Measurements from ENCODE around the gene BRPF3. TPM values are rescaled to one million over a fixed set of nuclear protein-coding genes. Genes with fewer than 3 reads are reported as not detected.

BRPF3 gene
- total and polyA plus RNA-seq, 9 of the 15 experiments (the other 6 are each of a cell fraction or from before 2014, with no cell fraction given): 2.2 to 19.3 (median 8.0) TPM

- TF ChIP-seq FOXK1 (CRISPR knock-in tag; IDR thresholded peaks at IDR 0.05; ENCODE audit: borderline replicate concordance): no peak
- no peak for TF ChIP-seq BRF1 (IDR thresholded peaks at IDR 0.05; ENCODE audit: borderline replicate concordance, extremely low read depth, insufficient read length)
Observed at GRCh38 chr6:36154286-36154685, 42.3 kb upstream of the BRPF3 start (continued).

- Histone ChIP-seq H3K4me3 (no peak overlapping the region), H3K9me3 (replicated peaks; ENCODE audit: control insufficient read depth, insufficient read depth, low read depth, low read length) (peaks cover 9% of the 10 kb centered on the region), H3K4me1 (replicated peaks in 1 of 2; ENCODE audit: control insufficient read depth in 2 of 2, insufficient read depth in 2 of 2, low read length in 2 of 2) (no peaks in the 10 kb centered on the region), H3K9me1 (ENCODE audit: control insufficient read depth, insufficient read depth, low read length) (no peaks in the 10 kb centered on the region), H4K20me1 (replicated peaks; ENCODE audit: control insufficient read depth, insufficient read depth, low read length) (no peaks in the 10 kb centered on the region), H3K9ac (ENCODE audit: insufficient read depth in 1 of 2, low read depth in 2 of 2, low read length in 2 of 2) (no peak overlapping the region), H3K27ac (ENCODE audit: extremely low read depth, low read depth, low read length) (no peak overlapping the region), H2AFZ (ENCODE audit: low read depth, low read length) (no peak overlapping the region), H3K4me2 (ENCODE audit: insufficient read depth, low read length) (no peak overlapping the region), H3K79me2 (ENCODE audit: control insufficient read depth, insufficient read depth, low read length) (no peaks in the 10 kb centered on the region), H3K27me3 (ENCODE audit: control insufficient read depth in 2 of 2, insufficient read depth in 2 of 2, low read length in 2 of 2) (no peaks in the 10 kb centered on the region), H3K36me3 (ENCODE audit: control insufficient read depth, insufficient read depth, low read length) (no peaks in the 10 kb centered on the region)
- FAIRE-seq: no peak
- DNase-seq (ENCODE audit: extremely low read depth in 1 of 4, low spot score in 3 of 4): no peak
- WGBS (ENCODE audit: insufficient coverage, low coverage, missing lambda C conversion rate): 2% methylated on average over 2 of the region's 2 CpGs
- in situ Hi-C loops (cut with MboI) (no loop called here), intact Hi-C loops (cut with micrococcal nuclease) (no loop called here)
- ATAC-seq: no peak
- ChIA-PET POLR2A (interaction anchor here (1.2 kb wide), 1 partner anchor 17 kb away, joined by 3 read pairs; no protein-coding TSS in a partner anchor), CTCF (ENCODE audit: low intra/inter-chr PET ratio) (no interaction called here)
- no TSS peak for BruUV-seq (replicated peaks)
- TF ChIP-seq NCOA1 (IDR thresholded peaks at IDR 0.05; ENCODE audit: low read depth): no peak
- no peak for TF ChIP-seq TAF9B (IDR thresholded peaks at IDR 0.05; ENCODE audit: partially characterized antibody)
- no peak for TF ChIP-seq PHF21A (IDR thresholded peaks at IDR 0.05; ENCODE audit: borderline replicate concordance, low read depth)
- TF ChIP-seq RBFOX2 (IDR thresholded peaks at IDR 0.05; ENCODE audit: low read depth, low read length): no peak
- no peak for TF ChIP-seq HMG20B (CRISPR knock-in tag; IDR thresholded peaks at IDR 0.05)
- TF ChIP-seq ZNF280A (IDR thresholded peaks at IDR 0.05; ENCODE audit: low read depth, partially characterized antibody): peak; percentile 41
- no peak for TF ChIP-seq HOXB6 (CRISPR knock-in tag; IDR thresholded peaks at IDR 0.05; ENCODE audit: borderline replicate concordance)
- peak in 1 of 2 experiments; percentile 83; a peak in 2 of 3 replicates for TF ChIP-seq CBX3 (IDR thresholded peaks at IDR 0.05; ENCODE audit: borderline replicate concordance in 1 of 2, low read length in 2 of 2)
- TF ChIP-seq CUX1 (CRISPR knock-in tag; IDR thresholded peaks at IDR 0.05): no peak
- no peak for TF ChIP-seq PML (IDR thresholded peaks at IDR 0.05; ENCODE audit: low read length)
- no peak for TF ChIP-seq PTBP1 (IDR thresholded peaks at IDR 0.05; ENCODE audit: low read depth, low read length)
- no peak for TF ChIP-seq TEAD1 (CRISPR knock-in tag; IDR thresholded peaks at IDR 0.05)
- peak; percentile 79 for TF ChIP-seq TRIM28 (IDR thresholded peaks at IDR 0.05)
Observed at GRCh38 chr6:36155662-36156061, 40.9 kb upstream of the BRPF3 start.
